Keratinocyte (primary cell): ENCODE results near the gene TRABD2B. TPM values are rescaled to one million over a fixed set of nuclear protein-coding genes. Genes with fewer than 3 reads are reported as not detected.

Source experiments
- DNase-seq: peaks from one replicate; pipeline ENCODE4 v3.0.0-alpha.2; 2011; ENCODE audit warnings: low read depth, missing footprints, low spot score
- FAIRE-seq: peaks from 2 replicates; lab custom pipeline; 2011; peaks lifted over from hg19 to GRCh38; lab: Jason Lieb, UNC
- H2AFZ ChIP-seq: 2 replicates; pipeline ENCODE4 v1.6.0; 2012; ENCODE audit warnings: low read length, control low read depth, inconsistent platforms; ENCODE audit not compliant: control insufficient read depth
- H3K27ac ChIP-seq: 2 replicates; pipeline ENCODE4 v1.5.1; 2011; ENCODE audit warnings: low read length; ENCODE audit not compliant: control insufficient read depth, insufficient read depth
- H3K27me3 ChIP-seq: 3 replicates; pipeline ENCODE4 v1.6.0; 2011; ENCODE audit warnings: low read length; ENCODE audit not compliant: control insufficient read depth, insufficient read depth; ENCODE audit errors: extremely low read depth
- H3K36me3 ChIP-seq, 2 experiments: 2 replicates in 1 of 2; 3 replicates in 1 of 2; pipeline ENCODE4 v1.5.1; 2011; ENCODE audit warnings: low read length in 2 of 2, mild to moderate bottlenecking in 1 of 2; ENCODE audit not compliant: control insufficient read depth in 2 of 2, insufficient read depth in 2 of 2; ENCODE audit errors: extremely low read depth in 1 of 2
- H3K4me1 ChIP-seq: 3 replicates; pipeline ENCODE4 v1.5.1; 2011; ENCODE audit warnings: low read length; ENCODE audit not compliant: control insufficient read depth, insufficient read depth; ENCODE audit errors: extremely low read depth
- H3K4me2 ChIP-seq: 3 replicates; pipeline ENCODE4 v1.6.0; 2011; ENCODE audit warnings: low read depth, low read length; ENCODE audit not compliant: control insufficient read depth, insufficient read depth; ENCODE audit errors: extremely low read depth
- H3K4me3 ChIP-seq, 3 experiments: fragments of 200-600 bp in 1 of 3; sonication (generic) in 1 of 3; 2 replicates in 2 of 3; 3 replicates in 1 of 3; pipeline ENCODE4 v1.5.1; 2011 to 2016; ENCODE audit warnings: low read length in 3 of 3, mild to moderate bottlenecking in 3 of 3, control low read depth in 2 of 3, inconsistent platforms in 1 of 3, low read depth in 1 of 3, mixed read lengths in 1 of 3, mixed run types in 1 of 3, moderate library complexity in 1 of 3; ENCODE audit not compliant: control insufficient read depth in 2 of 3, insufficient read depth in 2 of 3; ENCODE audit errors: extremely low read depth in 1 of 3
- H3K79me2 ChIP-seq: 2 replicates; pipeline ENCODE4 v1.6.0; 2012; ENCODE audit warnings: low read length; ENCODE audit not compliant: control insufficient read depth, insufficient read depth
- H3K9ac ChIP-seq: 3 replicates; pipeline ENCODE4 v1.6.0; 2011; ENCODE audit warnings: low read length; ENCODE audit not compliant: control insufficient read depth, insufficient read depth; ENCODE audit errors: extremely low read depth
- H3K9me1 ChIP-seq: 3 replicates; pipeline ENCODE4 v1.6.0; 2011; ENCODE audit warnings: low read length; ENCODE audit not compliant: control insufficient read depth, insufficient read depth; ENCODE audit errors: extremely low read depth
- H3K9me3 ChIP-seq: 2 replicates; pipeline ENCODE4 v1.5.1; 2012; ENCODE audit warnings: low read depth, low read length; ENCODE audit not compliant: control insufficient read depth
- H4K20me1 ChIP-seq: 3 replicates; pipeline ENCODE4 v1.6.0; 2011; ENCODE audit warnings: low read length; ENCODE audit not compliant: control insufficient read depth, insufficient read depth; ENCODE audit errors: extremely low read depth
- EZH2 ChIP-seq: IDR thresholded peaks from one replicate; pipeline ENCODE4 v1.6.1; 2012; ENCODE audit warnings: inconsistent platforms, mild to moderate bottlenecking, low read length, moderate library complexity
- dilution Hi-C: fragments of 300-500 bp; cut with MboI; formaldehyde crosslinking; loops from one replicate; pipeline ENCODE4 v1.7.0; 2020; ENCODE audit warnings: low sequenced_read_pairs; ENCODE audit not compliant: extremely low pct_ligation_motif_present
- polyA plus RNA-seq, 5 experiments: library from polyadenylated mRNA; depleted of rRNA in 3 of 5; stranded (reverse) in 3 of 5; stranded (forward) in 1 of 5; unstranded in 1 of 5; fragments of >200 nt; gene quantifications; 1 replicate in 1 of 5; 2 replicates in 3 of 5; 3 replicates in 1 of 5; pipeline versions ENCODE4 v1.2.1 to v1.2.3, GENCODE V29; 2011 to 2012; ENCODE audit warnings: missing spikeins in 2 of 5, low read depth in 1 of 5, low replicate concordance in 1 of 5
- TF ChIP-seq, protein P1 (sequence below), 3 experiments: IDR thresholded peaks in 1 of 3; conservative IDR thresholded peaks in 1 of 3; optimal IDR thresholded peaks in 1 of 3; 2 replicates in 2 of 3; 3 replicates in 1 of 3; pipeline versions ENCODE3 to v1.5.1; 2011; ENCODE audit warnings: low read length in 3 of 3, mild to moderate bottlenecking in 3 of 3, moderate library complexity in 2 of 3, control low read depth in 1 of 3, inconsistent platforms in 1 of 3; ENCODE audit not compliant: insufficient read depth in 2 of 3; ENCODE audit errors: extremely low read depth in 1 of 3

The TRABD2B gene
- polyA plus RNA-seq, 1 donor (not counting 4 experiments of a cell fraction or from before 2014, with no cell fraction given) = 0.13 TPM

- no peaks in the 10 kb centered on the region for H4K20me1 ChIP-seq
- no peaks in the 10 kb centered on the region for H3K36me3 ChIP-seq
- H3K9me3 ChIP-seq = no peaks in the 10 kb centered on the region
- H3K9ac ChIP-seq = no peak overlapping the region
- FAIRE-seq = no peak
- H3K9me1 ChIP-seq = no peaks in the 10 kb centered on the region
- no peaks in the 10 kb centered on the region for H3K79me2 ChIP-seq
- no peak overlapping the region for H3K27ac ChIP-seq
- H3K4me2 ChIP-seq = no peak overlapping the region
- TF ChIP-seq, protein P1, sequence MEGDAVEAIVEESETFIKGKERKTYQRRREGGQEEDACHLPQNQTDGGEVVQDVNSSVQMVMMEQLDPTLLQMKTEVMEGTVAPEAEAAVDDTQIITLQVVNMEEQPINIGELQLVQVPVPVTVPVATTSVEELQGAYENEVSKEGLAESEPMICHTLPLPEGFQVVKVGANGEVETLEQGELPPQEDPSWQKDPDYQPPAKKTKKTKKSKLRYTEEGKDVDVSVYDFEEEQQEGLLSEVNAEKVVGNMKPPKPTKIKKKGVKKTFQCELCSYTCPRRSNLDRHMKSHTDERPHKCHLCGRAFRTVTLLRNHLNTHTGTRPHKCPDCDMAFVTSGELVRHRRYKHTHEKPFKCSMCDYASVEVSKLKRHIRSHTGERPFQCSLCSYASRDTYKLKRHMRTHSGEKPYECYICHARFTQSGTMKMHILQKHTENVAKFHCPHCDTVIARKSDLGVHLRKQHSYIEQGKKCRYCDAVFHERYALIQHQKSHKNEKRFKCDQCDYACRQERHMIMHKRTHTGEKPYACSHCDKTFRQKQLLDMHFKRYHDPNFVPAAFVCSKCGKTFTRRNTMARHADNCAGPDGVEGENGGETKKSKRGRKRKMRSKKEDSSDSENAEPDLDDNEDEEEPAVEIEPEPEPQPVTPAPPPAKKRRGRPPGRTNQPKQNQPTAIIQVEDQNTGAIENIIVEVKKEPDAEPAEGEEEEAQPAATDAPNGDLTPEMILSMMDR (optimal IDR thresholded peaks at IDR 0.05 in 1 of 3, IDR thresholded peaks at IDR 0.05 in 1 of 3, conservative IDR thresholded peaks at IDR 0.05 in 1 of 3; ENCODE audit: extremely low read depth in 1 of 3, insufficient read depth in 2 of 3, low read length in 3 of 3) = no peak
- TF ChIP-seq EZH2 = no peak
- H3K4me1 ChIP-seq = peaks cover 1% of the 10 kb centered on the region
- DNase-seq = no peak
- no peak overlapping the region for H2AFZ ChIP-seq
- peaks cover 3% of the 10 kb centered on the region for H3K27me3 ChIP-seq
- H3K4me3 ChIP-seq = no peak overlapping the region
- dilution Hi-C loops = no loop called here
Measured at GRCh38 chr1:47769295-47769694, 227.9 kb downstream of the TRABD2B start.

GRCh38 chr1:47767741-47768100 is 229.5 kb downstream of the TRABD2B start:
- Histone ChIP-seq H3K4me3 (no peak overlapping the region), H3K4me2 (no peak overlapping the region), H4K20me1 (no peaks in the 10 kb centered on the region), H3K27me3 (peaks cover 3% of the 10 kb centered on the region), H3K9me3 (no peaks in the 10 kb centered on the region), H2AFZ (no peak overlapping the region), H3K79me2 (no peaks in the 10 kb centered on the region), H3K4me1 (peaks cover 15% of the 10 kb centered on the region), H3K27ac (no peak overlapping the region), H3K36me3 (no peaks in the 10 kb centered on the region), H3K9me1 (peaks cover 2% of the 10 kb centered on the region), H3K9ac (no peak overlapping the region)
- TF ChIP-seq, protein P1 (optimal IDR thresholded peaks at IDR 0.05 in 1 of 3, IDR thresholded peaks at IDR 0.05 in 1 of 3, conservative IDR thresholded peaks at IDR 0.05 in 1 of 3; ENCODE audit: extremely low read depth in 1 of 3, insufficient read depth in 2 of 3, low read length in 3 of 3) = no peak
- DNase-seq (no peak), FAIRE-seq (no peak)
- dilution Hi-C loops = no loop called here
